GM12865 (cell line): ENCODE results near the gene ECPAS.

Experiments
- DNase-seq: peaks from one replicate; pipeline ENCODE4 v3.0.0; 2010; ENCODE audit warnings: low read depth
- H3K4me3 ChIP-seq: 2 replicates; pipeline ENCODE4 v1.5.1; 2011; ENCODE audit warnings: mild to moderate bottlenecking, low read depth, low read length, control low read depth
- TF ChIP-seq, protein P1 (sequence below): IDR thresholded peaks from 2 replicates; pipeline ENCODE4 v1.5.1; 2011; ENCODE audit warnings: low read length, control low read depth, low read depth, inconsistent platforms; ENCODE audit not compliant: insufficient read depth; ENCODE audit errors: missing control alignments

The ECPAS gene

DNA sequence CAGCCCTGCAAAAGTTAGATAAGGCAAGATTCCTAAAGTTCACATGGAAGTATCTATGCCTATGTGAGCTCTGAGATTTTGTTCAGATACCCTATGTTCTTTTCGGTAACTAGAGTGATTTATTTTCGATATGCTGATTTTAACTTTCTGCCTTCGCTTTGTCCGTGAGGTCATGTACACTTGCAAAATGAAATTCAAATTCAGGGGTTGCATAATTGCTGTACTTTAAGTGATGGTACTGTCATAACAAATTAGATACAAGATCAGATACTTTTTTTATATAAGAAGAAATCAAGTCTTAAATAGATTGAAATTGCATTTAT is 350 bp upstream of the ECPAS start:
- peak overlapping the region; percentile 96 for H3K4me3 ChIP-seq
- no peak for DNase-seq
- TF ChIP-seq, protein P1, sequence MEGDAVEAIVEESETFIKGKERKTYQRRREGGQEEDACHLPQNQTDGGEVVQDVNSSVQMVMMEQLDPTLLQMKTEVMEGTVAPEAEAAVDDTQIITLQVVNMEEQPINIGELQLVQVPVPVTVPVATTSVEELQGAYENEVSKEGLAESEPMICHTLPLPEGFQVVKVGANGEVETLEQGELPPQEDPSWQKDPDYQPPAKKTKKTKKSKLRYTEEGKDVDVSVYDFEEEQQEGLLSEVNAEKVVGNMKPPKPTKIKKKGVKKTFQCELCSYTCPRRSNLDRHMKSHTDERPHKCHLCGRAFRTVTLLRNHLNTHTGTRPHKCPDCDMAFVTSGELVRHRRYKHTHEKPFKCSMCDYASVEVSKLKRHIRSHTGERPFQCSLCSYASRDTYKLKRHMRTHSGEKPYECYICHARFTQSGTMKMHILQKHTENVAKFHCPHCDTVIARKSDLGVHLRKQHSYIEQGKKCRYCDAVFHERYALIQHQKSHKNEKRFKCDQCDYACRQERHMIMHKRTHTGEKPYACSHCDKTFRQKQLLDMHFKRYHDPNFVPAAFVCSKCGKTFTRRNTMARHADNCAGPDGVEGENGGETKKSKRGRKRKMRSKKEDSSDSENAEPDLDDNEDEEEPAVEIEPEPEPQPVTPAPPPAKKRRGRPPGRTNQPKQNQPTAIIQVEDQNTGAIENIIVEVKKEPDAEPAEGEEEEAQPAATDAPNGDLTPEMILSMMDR = no peak

DNA sequence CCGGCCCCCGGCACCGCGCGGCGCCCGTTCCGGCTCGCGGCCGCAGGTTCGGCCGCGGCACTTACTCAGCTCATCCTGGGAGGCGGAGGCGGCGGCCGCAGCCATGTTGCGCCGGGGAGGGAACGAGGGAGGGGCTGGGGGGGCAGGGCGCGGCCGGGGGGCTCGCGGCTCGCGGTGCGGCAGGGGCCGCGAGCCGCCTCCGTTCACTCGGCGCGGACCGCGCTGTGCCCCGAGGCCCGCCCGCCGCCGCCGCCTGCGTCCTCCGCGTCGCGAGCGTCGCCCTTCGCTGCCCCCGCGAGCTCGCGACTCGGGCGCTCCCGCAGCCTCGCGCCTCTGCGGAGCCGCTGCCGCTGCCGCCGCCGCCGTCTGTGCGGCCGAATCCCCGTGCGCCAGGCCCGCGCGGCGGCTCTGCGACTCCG is 735 bp downstream of the ECPAS start:
- peak overlapping the region; percentile 40 for H3K4me3 ChIP-seq
- TF ChIP-seq, protein P1 = no peak
- DNase-seq = no peak

DNA sequence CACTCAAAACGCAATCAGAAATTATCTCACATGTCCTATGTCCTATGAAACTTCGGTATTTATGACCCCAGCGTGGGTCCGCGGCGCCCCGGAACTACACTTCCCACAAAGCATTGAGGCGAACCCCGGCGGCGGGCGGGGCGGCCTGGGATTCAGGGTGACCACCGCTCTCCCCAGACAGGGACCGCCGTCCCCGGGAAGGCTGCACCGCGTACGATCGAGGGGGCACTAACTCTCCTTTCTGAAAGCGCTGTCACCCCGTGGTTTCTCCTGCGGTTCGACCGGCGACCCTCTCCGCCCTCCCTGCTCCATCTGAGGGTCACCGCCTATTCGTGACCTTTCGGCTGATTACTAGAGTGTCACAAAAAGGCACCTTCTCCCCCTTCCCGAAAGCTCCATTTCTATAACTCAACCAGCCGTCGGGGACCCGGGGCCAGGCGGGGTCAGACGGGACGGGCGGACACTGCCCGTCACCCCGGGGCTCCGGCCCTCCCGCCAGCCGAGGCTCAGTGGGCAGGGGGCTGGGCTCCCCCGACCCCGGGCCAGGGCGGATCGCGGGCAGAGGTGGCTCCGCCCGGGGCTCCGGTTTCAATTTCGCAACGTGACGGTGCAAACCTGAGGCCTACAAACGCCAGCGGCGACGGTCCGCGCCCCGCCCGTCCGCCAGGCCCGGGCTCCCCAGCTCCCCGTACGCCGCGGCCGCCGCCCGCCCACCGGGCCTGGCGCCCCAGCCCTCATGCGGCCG is 1.3 kb downstream of the ECPAS start:
- TF ChIP-seq, protein P1 = no peak
- H3K4me3 ChIP-seq = peak overlapping the region; percentile 60
- peak; percentile 87 for DNase-seq

DNA sequence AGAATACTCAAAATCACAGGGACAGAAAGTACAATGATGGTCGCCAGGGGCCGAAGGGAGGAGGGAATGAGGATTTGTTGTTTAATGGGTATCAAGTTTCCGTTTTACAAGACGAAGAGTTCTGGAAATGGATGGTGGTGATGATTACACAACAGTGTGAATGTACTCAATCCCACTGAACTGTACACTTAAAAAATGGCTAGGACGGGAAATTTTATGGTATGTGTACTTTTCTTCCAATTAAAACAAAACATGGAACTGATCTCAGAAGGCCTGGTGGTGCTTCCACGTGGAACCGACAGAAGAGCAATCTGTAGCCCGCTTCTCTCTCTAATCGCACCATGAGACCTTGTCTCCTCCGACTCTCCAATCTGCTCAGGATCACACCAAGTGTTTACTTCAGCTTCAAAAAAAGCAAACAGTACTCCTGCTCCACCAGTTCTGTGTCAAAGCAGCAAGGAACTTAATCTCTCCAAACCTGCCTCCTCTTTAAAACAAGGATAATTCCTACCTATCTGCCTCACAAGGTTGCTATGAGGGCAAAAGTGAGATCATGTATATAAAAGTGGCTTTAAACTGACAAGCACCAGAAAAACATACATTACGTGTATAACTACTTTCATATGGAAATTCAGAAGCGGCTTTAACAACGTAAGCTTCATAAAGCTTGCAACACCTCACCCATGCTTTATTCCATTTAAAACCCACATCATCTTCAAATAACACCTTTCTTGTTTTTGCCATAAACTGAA is 2.1 kb downstream of the ECPAS start:
- H3K4me3 ChIP-seq = peak overlapping the region; percentile 60
- no peak for DNase-seq
- TF ChIP-seq, protein P1 = no peak

DNA sequence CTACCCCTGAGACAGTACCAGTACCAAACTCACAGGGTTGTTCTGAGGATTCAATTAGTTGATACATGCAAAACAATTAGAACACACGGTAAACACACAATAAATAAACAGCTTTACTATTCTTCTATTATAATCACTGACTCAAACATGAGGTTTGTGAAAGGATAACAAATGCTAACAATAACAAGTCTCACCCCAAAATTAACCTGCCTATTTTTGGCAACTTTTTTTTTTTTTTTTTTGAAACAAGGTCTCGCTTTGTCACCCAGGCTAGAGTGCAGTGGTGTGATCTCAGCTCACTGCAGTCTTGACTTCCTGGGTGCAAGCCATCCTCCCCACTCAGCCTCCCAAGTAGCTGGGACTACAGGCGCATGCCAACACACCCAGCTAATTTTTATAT is 6.5 kb downstream of the ECPAS start:
- TF ChIP-seq, protein P1 = no peak
- no peak overlapping the region for H3K4me3 ChIP-seq
- DNase-seq = no peak

DNA sequence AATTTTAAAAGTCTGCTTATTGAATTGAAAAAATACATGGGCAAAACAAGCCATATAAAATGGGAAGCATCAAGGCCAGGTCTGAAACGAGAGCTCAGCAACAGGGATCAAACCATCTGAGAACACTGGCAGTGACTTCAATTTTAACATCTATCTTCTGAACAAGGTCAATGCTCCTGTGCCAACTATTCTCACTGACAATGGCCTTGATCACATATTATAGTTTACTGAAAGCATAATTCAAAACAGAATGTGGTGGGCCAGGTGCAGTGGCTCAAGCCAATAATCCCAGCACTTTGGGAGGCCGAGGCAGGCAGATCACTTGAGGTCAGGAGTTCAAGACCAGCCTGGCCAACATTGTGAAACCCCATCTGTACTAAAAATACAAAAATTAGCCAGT is 9.0 kb downstream of the ECPAS start:
- DNase-seq = no peak
- TF ChIP-seq, protein P1 = no peak
- no peak overlapping the region for H3K4me3 ChIP-seq
